ENCODE results near the gene ARL17A. TPM values are rescaled to one million over a fixed set of nuclear protein-coding genes. Genes with fewer than 3 reads are reported as not detected.
"Not testable (repeated sequence)": the region's sequence is repeated elsewhere in the genome, so short reads cannot be mapped to it uniquely, and the experiment has no call there.

Gene ARL17A
- total RNA-seq, 3 donors from 2014 or later, result 3.9 to 11.7 (median 8.5) TPM

DNA sequence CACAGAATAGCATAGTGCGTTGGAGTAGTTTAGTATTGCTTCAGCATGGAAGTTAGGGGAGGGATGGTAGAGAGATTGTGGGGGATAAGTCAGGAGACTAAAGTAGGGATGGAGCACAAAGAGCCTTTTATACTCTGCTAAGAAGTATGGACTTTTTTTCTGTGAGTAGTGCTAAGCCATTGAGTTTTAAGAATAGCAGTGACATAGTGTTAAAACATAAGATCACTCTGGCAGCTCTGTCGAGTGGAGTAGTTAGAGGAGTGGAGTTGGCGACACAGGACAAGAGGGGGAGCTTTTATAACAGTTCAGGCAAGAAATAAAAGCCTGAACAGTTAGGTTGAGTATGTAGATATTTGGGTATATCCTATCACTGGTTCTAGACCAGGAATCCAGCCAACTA is 100.7 kb downstream of the ARL17A start:
- H3K27me3 Mint-ChIP-seq (ENCODE audit: low read depth), result not testable (repeated sequence)

DNA sequence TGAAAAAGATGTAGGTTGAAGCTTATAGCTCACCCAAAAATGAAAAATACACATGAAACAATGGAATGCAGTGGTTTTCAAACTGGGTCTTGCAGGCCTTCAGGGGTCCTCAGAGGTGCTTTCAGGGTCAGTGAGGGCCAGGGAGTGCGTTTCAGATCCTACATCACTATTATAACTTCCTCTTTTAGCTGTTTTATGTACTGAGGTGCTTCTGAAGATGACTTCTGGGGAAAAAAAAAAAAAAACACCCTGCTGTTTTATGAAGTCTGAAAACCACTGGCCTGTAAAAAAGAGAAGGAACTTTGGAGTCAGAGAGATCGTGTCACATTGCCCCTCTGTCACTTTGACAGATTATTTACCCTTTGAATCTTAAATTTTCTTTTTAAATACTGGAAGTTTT is 103.9 kb downstream of the ARL17A start:
- not testable (repeated sequence) for H3K27me3 Mint-ChIP-seq (ENCODE audit: low read depth); H3K9me3 Mint-ChIP-seq; H3K4me3 Mint-ChIP-seq; H3K4me1 Mint-ChIP-seq (ENCODE audit: low read depth); ATAC-seq; H3K36me3 Mint-ChIP-seq (ENCODE audit: insufficient read depth); DNase-seq

More for the DNA sequence above, 100.7 kb downstream of the ARL17A start:
- not testable (repeated sequence) for H3K4me3 Mint-ChIP-seq; H3K9me3 Mint-ChIP-seq; ATAC-seq; H3K36me3 Mint-ChIP-seq (ENCODE audit: insufficient read depth); H3K4me1 Mint-ChIP-seq (ENCODE audit: low read depth); DNase-seq

DNA sequence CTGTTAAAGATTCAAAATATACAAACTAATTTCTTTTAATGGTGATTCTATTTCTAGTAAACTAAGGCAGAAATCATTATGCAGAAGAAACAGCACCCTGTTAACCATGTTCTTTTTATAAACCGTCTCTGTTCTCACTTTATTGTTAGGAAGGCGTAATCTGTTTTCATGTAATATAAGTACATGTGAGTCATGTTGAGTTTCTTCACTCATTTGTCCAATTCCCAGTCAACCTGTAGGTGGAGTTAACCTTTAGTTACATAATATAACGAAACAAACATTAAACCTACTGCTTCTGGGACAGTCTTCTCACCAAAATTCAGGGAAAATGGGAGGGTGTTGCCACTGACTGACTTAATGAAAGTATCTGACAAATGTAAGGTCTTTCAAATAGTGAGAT is 105.0 kb downstream of the ARL17A start:
- not testable (repeated sequence) for H3K9me3 Mint-ChIP-seq; H3K36me3 Mint-ChIP-seq (ENCODE audit: insufficient read depth); DNase-seq; H3K4me3 Mint-ChIP-seq; H3K27me3 Mint-ChIP-seq (ENCODE audit: low read depth); H3K4me1 Mint-ChIP-seq (ENCODE audit: low read depth); ATAC-seq

DNA sequence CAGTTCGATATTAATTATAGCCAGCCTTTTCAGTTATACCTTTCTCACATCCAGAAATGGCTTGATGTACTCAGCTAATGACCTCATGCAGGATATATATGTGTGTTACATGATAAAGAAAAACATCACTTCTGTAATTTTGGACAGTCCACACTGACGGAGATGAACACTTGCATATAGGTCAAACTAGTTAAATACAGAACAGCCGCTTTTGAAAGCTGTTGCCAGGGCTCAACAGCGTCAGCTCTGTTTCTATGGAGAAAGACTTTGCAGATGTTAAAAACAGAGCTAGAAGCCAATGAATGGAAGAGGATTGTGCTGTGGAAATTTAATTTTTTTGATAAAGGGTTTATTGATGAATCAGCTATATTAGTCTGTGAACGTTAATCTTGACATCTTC is 111.9 kb downstream of the ARL17A start:
- ATAC-seq, DNase-seq: not testable (repeated sequence)

More for the DNA sequence above, 111.9 kb downstream of the ARL17A start:
- not testable (repeated sequence) for H3K4me1 Mint-ChIP-seq (ENCODE audit: low read depth); H3K27me3 Mint-ChIP-seq (ENCODE audit: low read depth); H3K4me3 Mint-ChIP-seq; H3K36me3 Mint-ChIP-seq (ENCODE audit: insufficient read depth); H3K9me3 Mint-ChIP-seq

Other genes with a start within 250 kb of the ARL17A start
- gene ARL17B, start 217.9 kb downstream of the ARL17A start, total RNA-seq, result 10 to 100 TPM in 2 of 3 donors, 1 to 10 TPM in 1; 7.9 to 17.2 (median 12.4) TPM
- gene LRRC37A2, start 67.2 kb downstream of the ARL17A start, total RNA-seq, result 1 to 10 TPM; 1.7 to 6.0 (median 3.5) TPM
- 10 to 100 TPM; 24.0 to 28.1 (median 25.2) TPM for gene NSF, start 11.0 kb upstream of the ARL17A start, total RNA-seq
- under 1 TPM in 1 of 3 donors, not detected in 2; 0.08 TPM for gene WNT3, start 239.0 kb upstream of the ARL17A start, total RNA-seq

All from activated T-cell treated with anti-CD3 and anti-CD28 coated beads, Interleukin-2, amount 50 U/mL, for 4 hours (primary cell).